Suprapubic skin (tissue), 4 donors: ENCODE data around the gene OSCP1. TPM values are rescaled to one million over a fixed set of nuclear protein-coding genes. Genes with fewer than 3 reads are reported as not detected.

Experiments used
- DNase-seq, 2 donors: peaks; one replicate each; pipeline ENCODE4 v3.0.0-alpha.2; 2019; ENCODE audit warnings: low spot score in 2 of 2
- H3K27ac ChIP-seq: fragments of 200-600 bp; sonication (generic); one replicate; pipeline ENCODE4 v1.5.1; 2019
- H3K27me3 ChIP-seq: fragments of 200-600 bp; sonication (generic); one replicate; pipeline ENCODE4 v1.5.1; 2019
- H3K36me3 ChIP-seq: fragments of 200-600 bp; sonication (generic); one replicate; pipeline ENCODE4 v1.5.1; 2019
- H3K4me1 ChIP-seq: fragments of 200-600 bp; sonication (generic); one replicate; pipeline ENCODE4 v1.5.1; 2019
- H3K4me3 ChIP-seq: fragments of 200-600 bp; sonication (generic); one replicate; pipeline ENCODE4 v1.5.1; 2019; ENCODE audit warnings: mild to moderate bottlenecking
- H3K9me3 ChIP-seq: fragments of 200-600 bp; sonication (generic); one replicate; pipeline ENCODE4 v1.5.1; 2019
- EP300 ChIP-seq: sonication (generic); formaldehyde crosslinking; IDR thresholded peaks from one replicate; pipeline ENCODE4 v1.6.1; 2017; ENCODE audit warnings: antibody characterized with exemption
- POLR2A ChIP-seq, 2 donors: fragments of 450-650 bp; IDR thresholded peaks; one replicate each; pipeline ENCODE4 v1.6.1; 2017; ENCODE audit warnings: antibody characterized with exemption in 2 of 2, mild to moderate bottlenecking in 2 of 2, moderate library complexity in 2 of 2
- POLR2AphosphoS5 ChIP-seq, 3 donors: sonication (generic); formaldehyde crosslinking; IDR thresholded peaks; one replicate each; pipeline ENCODE4 v1.6.1; 2017; ENCODE audit warnings: antibody characterized with exemption in 3 of 3
- WGBS: methylation state at CpG from one replicate; pipeline ENCODE4 v1.1.5; 2018; 5-methylcytosine and 5-hydroxymethylcytosine counted together
- total RNA-seq, 4 donors: library from RNA; depleted of rRNA; stranded (reverse); fragments of >200 nt; gene quantifications; one replicate each; pipeline ENCODE4 v1.1.0, GENCODE V29; 2016
- TF ChIP-seq, protein P1 (sequence below), 2 donors: fragments of 200-600 bp in 1 of 2; fragments of 450-650 bp in 1 of 2; sonication (generic) in 1 of 2; IDR thresholded peaks; one replicate each; pipeline ENCODE4 v1.5.1; 2016 to 2019; ENCODE audit warnings: antibody characterized with exemption in 2 of 2, mild to moderate bottlenecking in 1 of 2, moderate library complexity in 1 of 2

The OSCP1 gene
- total RNA-seq, 4 donors from 2014 or later, result 3.8 to 15.4 (median 7.9) TPM

DNA sequence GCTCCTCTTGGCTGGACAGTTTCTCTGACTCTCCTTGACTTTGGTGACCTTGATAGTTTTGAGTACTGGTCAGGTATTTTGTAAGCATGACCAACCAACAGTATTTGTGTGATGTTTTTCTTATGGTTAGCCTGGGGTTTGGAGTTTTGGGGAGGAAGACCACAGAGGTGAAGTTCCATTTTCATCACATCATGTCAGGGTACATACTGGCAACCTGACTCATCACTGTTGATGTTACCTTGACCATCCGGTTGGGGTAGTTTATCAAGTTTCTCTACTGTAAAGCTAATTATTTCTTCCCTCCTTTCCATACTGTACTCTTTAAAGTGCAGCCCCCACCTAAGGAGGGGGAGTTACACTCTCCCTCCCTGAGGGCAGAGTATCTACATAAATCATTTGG lies 13.4 kb downstream of the OSCP1 start:
- TF ChIP-seq POLR2AphosphoS5 (IDR thresholded peaks at IDR 0.05) (no peak), POLR2A (IDR thresholded peaks at IDR 0.05) (no peak), EP300 (no peak)
- TF ChIP-seq, protein P1, sequence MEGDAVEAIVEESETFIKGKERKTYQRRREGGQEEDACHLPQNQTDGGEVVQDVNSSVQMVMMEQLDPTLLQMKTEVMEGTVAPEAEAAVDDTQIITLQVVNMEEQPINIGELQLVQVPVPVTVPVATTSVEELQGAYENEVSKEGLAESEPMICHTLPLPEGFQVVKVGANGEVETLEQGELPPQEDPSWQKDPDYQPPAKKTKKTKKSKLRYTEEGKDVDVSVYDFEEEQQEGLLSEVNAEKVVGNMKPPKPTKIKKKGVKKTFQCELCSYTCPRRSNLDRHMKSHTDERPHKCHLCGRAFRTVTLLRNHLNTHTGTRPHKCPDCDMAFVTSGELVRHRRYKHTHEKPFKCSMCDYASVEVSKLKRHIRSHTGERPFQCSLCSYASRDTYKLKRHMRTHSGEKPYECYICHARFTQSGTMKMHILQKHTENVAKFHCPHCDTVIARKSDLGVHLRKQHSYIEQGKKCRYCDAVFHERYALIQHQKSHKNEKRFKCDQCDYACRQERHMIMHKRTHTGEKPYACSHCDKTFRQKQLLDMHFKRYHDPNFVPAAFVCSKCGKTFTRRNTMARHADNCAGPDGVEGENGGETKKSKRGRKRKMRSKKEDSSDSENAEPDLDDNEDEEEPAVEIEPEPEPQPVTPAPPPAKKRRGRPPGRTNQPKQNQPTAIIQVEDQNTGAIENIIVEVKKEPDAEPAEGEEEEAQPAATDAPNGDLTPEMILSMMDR (IDR thresholded peaks at IDR 0.05), result no peak
- no peak for DNase-seq
- no peak overlapping the region for H3K4me3 ChIP-seq
- peak overlapping the region; percentile 2 for H3K27ac ChIP-seq
- H3K9me3 ChIP-seq, result no peaks in the 10 kb centered on the region
- WGBS, result 74% methylated on average over 1 of the region's 1 CpG
- no peaks in the 10 kb centered on the region for H3K4me1 ChIP-seq
- no peaks in the 10 kb centered on the region for H3K27me3 ChIP-seq
- H3K36me3 ChIP-seq, result peaks cover 6% of the 10 kb centered on the region

DNA sequence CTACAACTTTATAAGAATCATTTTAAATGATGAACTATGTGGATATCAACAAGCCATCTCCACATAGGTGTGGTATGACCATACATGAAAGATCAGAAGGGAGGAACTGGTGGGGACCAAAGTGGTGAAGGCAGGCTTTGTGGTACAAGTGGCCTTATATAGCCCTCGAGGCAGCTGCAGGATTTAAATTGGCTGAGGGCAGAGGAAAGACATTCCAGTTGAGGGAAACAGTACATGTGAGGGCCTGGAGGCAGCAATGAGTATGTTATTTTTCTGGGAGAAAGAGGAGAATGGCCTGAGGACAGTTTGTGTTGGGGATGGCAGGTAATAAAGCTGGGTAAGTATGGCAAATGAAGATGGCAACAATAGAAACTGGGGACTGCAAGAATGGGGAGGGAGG lies 17.1 kb downstream of the OSCP1 start:
- no peak for DNase-seq
- peaks cover 22% of the 10 kb centered on the region for H3K36me3 ChIP-seq
- WGBS, result 45% methylated on average over 1 of the region's 1 CpG
- H3K9me3 ChIP-seq, result no peaks in the 10 kb centered on the region
- no peak for TF ChIP-seq POLR2AphosphoS5 (IDR thresholded peaks at IDR 0.05)
- TF ChIP-seq EP300, result no peak
- TF ChIP-seq, protein P1 (IDR thresholded peaks at IDR 0.05), result no peak
- no peak for TF ChIP-seq POLR2A (IDR thresholded peaks at IDR 0.05)
- H3K27ac ChIP-seq, result no peak overlapping the region
- no peak overlapping the region for H3K4me3 ChIP-seq
- no peaks in the 10 kb centered on the region for H3K4me1 ChIP-seq
- no peaks in the 10 kb centered on the region for H3K27me3 ChIP-seq

DNA sequence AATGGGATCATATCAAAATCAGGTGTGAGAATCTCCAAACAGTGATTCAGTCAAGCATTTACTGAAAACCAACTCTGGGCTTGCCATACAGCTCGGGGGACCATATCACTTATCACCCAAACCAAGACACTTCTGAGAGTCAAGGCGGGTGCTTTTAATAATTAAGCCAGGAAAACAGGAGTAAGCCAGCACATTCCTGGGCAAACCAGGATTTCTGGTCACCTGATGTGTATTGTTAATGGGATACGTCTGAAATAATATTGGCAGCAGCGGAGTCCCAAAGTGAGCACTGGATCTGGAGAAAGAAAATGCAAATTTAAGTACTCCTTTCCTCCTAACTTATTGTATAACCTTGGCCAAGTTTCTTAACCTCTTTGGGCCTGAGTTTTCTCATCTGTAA lies 17.6 kb downstream of the OSCP1 start:
- DNase-seq, result no peak
- H3K27ac ChIP-seq, result no peak overlapping the region
- H3K27me3 ChIP-seq, result no peaks in the 10 kb centered on the region
- no peak for TF ChIP-seq POLR2AphosphoS5 (IDR thresholded peaks at IDR 0.05)
- H3K9me3 ChIP-seq, result no peaks in the 10 kb centered on the region
- H3K4me1 ChIP-seq, result no peaks in the 10 kb centered on the region
- peaks cover 22% of the 10 kb centered on the region for H3K36me3 ChIP-seq
- H3K4me3 ChIP-seq, result no peak overlapping the region
- 67% methylated on average over 4 of the region's 4 CpGs for WGBS

GRCh38 chr1:36425791-36426190 lies 24.5 kb downstream of the OSCP1 start:
- Histone ChIP-seq H3K9me3 (no peaks in the 10 kb centered on the region), H3K27me3 (no peaks in the 10 kb centered on the region), H3K4me1 (peaks cover 3% of the 10 kb centered on the region), H3K4me3 (no peak overlapping the region), H3K27ac (no peak overlapping the region), H3K36me3 (peaks cover 24% of the 10 kb centered on the region)
- no peak for TF ChIP-seq POLR2A (IDR thresholded peaks at IDR 0.05)
- no peak for TF ChIP-seq POLR2AphosphoS5 (IDR thresholded peaks at IDR 0.05)
- TF ChIP-seq EP300, result no peak
- TF ChIP-seq, protein P1 (IDR thresholded peaks at IDR 0.05), result no peak
- DNase-seq, result no peak
- 52% methylated on average over 4 of the region's 4 CpGs for WGBS

DNA sequence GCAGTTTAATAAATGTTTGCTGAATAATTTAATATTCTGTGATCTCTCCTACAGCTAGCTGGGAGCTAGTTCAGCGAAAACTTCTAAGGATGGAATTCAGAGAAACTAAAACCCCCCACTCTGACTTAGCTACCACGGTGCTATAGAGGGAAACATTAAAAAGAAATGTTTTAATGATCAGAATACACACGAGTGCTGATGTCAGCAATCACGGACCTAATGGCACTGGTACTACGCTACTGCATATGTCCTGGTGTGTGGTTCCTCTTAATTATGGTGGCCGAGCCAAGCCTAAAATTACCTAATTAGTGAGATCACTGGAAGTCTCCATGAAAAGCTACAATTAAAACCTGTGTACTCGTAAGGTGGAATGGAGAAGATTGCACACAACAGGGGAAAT lies 28.6 kb downstream of the OSCP1 start:
- Histone ChIP-seq H3K27ac (no peak overlapping the region), H3K9me3 (no peaks in the 10 kb centered on the region), H3K36me3 (peaks cover 30% of the 10 kb centered on the region), H3K4me1 (peaks cover 14% of the 10 kb centered on the region), H3K4me3 (no peak overlapping the region), H3K27me3 (no peaks in the 10 kb centered on the region)
- TF ChIP-seq, protein P1 (IDR thresholded peaks at IDR 0.05), result no peak
- TF ChIP-seq POLR2A (IDR thresholded peaks at IDR 0.05) (no peak), EP300 (no peak), POLR2AphosphoS5 (IDR thresholded peaks at IDR 0.05) (no peak)
- no peak for DNase-seq
- 94% methylated on average over 7 of the region's 7 CpGs for WGBS

DNA sequence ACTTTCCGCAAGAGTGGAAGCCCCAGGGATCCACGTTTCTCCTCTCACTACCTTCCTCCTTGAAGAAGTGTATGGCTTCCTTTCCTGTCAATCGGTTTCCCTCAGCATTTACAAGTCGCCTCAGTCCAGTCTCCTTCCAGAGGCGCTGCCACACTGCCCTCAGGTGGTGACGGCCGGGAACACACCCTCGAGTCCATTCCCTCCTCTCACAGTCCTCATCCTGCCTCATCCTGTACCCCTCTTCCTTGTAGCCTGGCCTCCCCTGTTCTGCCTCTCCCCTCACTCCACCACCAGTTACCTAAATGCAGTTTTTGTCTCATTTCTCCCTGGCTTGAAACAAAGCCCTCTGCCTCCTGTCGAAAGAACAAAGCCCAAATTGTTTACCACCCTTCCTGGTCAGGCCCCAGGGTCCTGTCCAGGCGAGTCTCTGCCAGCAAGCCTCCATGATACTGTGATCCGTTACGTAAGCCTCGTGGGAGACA lies 29.4 kb downstream of the OSCP1 start:
- no peaks in the 10 kb centered on the region for H3K9me3 ChIP-seq
- no peak for TF ChIP-seq EP300
- TF ChIP-seq, protein P1 (IDR thresholded peaks at IDR 0.05), result peak; percentile 85 to 95
- H3K4me1 ChIP-seq, result peaks cover 14% of the 10 kb centered on the region
- no peak overlapping the region for H3K4me3 ChIP-seq
- H3K27me3 ChIP-seq, result no peaks in the 10 kb centered on the region
- H3K27ac ChIP-seq, result no peak overlapping the region
- peak; percentile 93 to 94 for DNase-seq
- WGBS, result 11% methylated on average over 13 of the region's 13 CpGs
- peaks cover 32% of the 10 kb centered on the region for H3K36me3 ChIP-seq
